Fibroblast of lung (primary cell): Measurements from ENCODE around the gene DNAL1. TPM values are rescaled to one million over a fixed set of nuclear protein-coding genes. Genes with fewer than 3 reads are reported as not detected.

Experiments
- DNase-seq, 2 donors: peaks; one replicate each; pipeline versions ENCODE4 v3.0.0 to v3.0.0-alpha.2; 2010; ENCODE audit warnings: low read depth in 2 of 2
- H2AFZ ChIP-seq: 2 replicates; pipeline ENCODE4 v1.5.1; 2012; ENCODE audit warnings: low read length, control low read depth, inconsistent platforms
- H3K27ac ChIP-seq: 2 replicates; pipeline ENCODE4 v1.5.1; 2011; ENCODE audit warnings: low read length, control low read depth; ENCODE audit not compliant: insufficient read depth
- H3K27me3 ChIP-seq: 2 replicates; pipeline ENCODE4 v1.5.1; 2011; ENCODE audit warnings: mild to moderate bottlenecking, low read length; ENCODE audit not compliant: control insufficient read depth, insufficient read depth
- H3K36me3 ChIP-seq: 2 replicates; pipeline ENCODE4 v1.5.1; 2011; ENCODE audit warnings: low read length; ENCODE audit not compliant: control insufficient read depth, insufficient read depth
- H3K4me1 ChIP-seq: 2 replicates; pipeline ENCODE4 v1.5.1; 2011; ENCODE audit warnings: low read length; ENCODE audit not compliant: control insufficient read depth, insufficient read depth; ENCODE audit errors: extremely low read depth
- H3K4me2 ChIP-seq: 2 replicates; pipeline ENCODE4 v1.5.1; 2011; ENCODE audit warnings: low read length, control low read depth; ENCODE audit not compliant: insufficient read depth; ENCODE audit errors: extremely low read depth
- H3K4me3 ChIP-seq, 4 experiments: fragments of 200-600 bp in 1 of 4; sonication (generic) in 1 of 4; replicated peaks in 1 of 4; 2 replicates each; pipeline ENCODE4 v1.5.1; 2011 to 2016; ENCODE audit warnings: low read length in 4 of 4, low read depth in 3 of 4, mild to moderate bottlenecking in 3 of 4, control low read depth in 2 of 4, inconsistent platforms in 1 of 4, mixed read lengths in 1 of 4; ENCODE audit not compliant: insufficient read depth in 1 of 4; ENCODE audit errors: control extremely low read depth in 1 of 4
- H3K79me2 ChIP-seq: 2 replicates; pipeline ENCODE4 v1.5.1; 2012; ENCODE audit warnings: mild to moderate bottlenecking, low read length, inconsistent platforms; ENCODE audit not compliant: control insufficient read depth, insufficient read depth
- H3K9ac ChIP-seq: 2 replicates; pipeline ENCODE4 v1.5.1; 2011; ENCODE audit warnings: mild to moderate bottlenecking, low read length, control low read depth; ENCODE audit not compliant: insufficient read depth
- H3K9me3 ChIP-seq: 2 replicates; pipeline ENCODE4 v1.5.1; 2012; ENCODE audit warnings: low read depth, low read length; ENCODE audit not compliant: control insufficient read depth, insufficient read depth
- H4K20me1 ChIP-seq: 2 replicates; pipeline ENCODE4 v1.5.1; 2011; ENCODE audit warnings: low read length; ENCODE audit not compliant: control insufficient read depth, insufficient read depth; ENCODE audit errors: extremely low read depth
- CTCF ChIP-seq, 2 donors: IDR thresholded peaks in 1 of 2; conservative IDR thresholded peaks in 1 of 2; 1 replicate in 1 of 2; 2 replicates in 1 of 2; pipeline ENCODE4 v1.5.1; 2011 to 2012; ENCODE audit warnings: low read length in 2 of 2, control low read depth in 1 of 2, inconsistent platforms in 1 of 2, low read depth in 1 of 2, mild to moderate bottlenecking in 1 of 2
- EZH2 ChIP-seq: IDR thresholded peaks from 2 replicates; pipeline ENCODE4 v1.5.1; 2012; ENCODE audit warnings: low read length, control low read depth, mild to moderate bottlenecking; ENCODE audit errors: missing control alignments
- polyA plus RNA-seq, 2 donors: library from polyadenylated mRNA; depleted of rRNA in 1 of 2; stranded (reverse) in 1 of 2; unstranded in 1 of 2; fragments of >200 nt; gene quantifications; 2 replicates each; pipeline ENCODE4 v1.2.1, GENCODE V29; 2011 to 2012; ENCODE audit warnings: missing spikeins in 1 of 2
- total RNA-seq: library from RNA; depleted of rRNA; stranded (reverse); fragments of >200 nt; gene quantifications from 2 replicates; pipeline ENCODE4 v1.2.1, GENCODE V29; 2014

DNAL1 gene
- total and polyA plus RNA-seq, 2 donors (not counting 1 experiment from before 2014, with no cell fraction given): 5.3 to 11.3 TPM

GRCh38 chr14:73750531-73750901 is 105.7 kb downstream of the DNAL1 start:
- Histone ChIP-seq H3K9me3 (no peaks in the 10 kb centered on the region), H3K36me3 (peaks cover 2% of the 10 kb centered on the region), H3K4me2 (no peak overlapping the region), H3K4me3 (no peak overlapping the region), H4K20me1 (peaks cover 2% of the 10 kb centered on the region), H3K27ac (no peak overlapping the region), H3K9ac (no peak overlapping the region), H3K79me2 (peaks cover 98% of the 10 kb centered on the region), H3K27me3 (no peaks in the 10 kb centered on the region), H3K4me1 (peaks cover 51% of the 10 kb centered on the region), H2AFZ (no peak overlapping the region)
- no peak for TF ChIP-seq CTCF (conservative IDR thresholded peaks at IDR 0.05 in 1 of 2, IDR thresholded peaks at IDR 0.05 in 1 of 2; ENCODE audit: low read depth in 1 of 2, low read length in 2 of 2)
- TF ChIP-seq EZH2: no peak
- no peak for DNase-seq

GRCh38 chr14:73751157-73751691 is 106.4 kb downstream of the DNAL1 start:
- no peak for TF ChIP-seq CTCF (conservative IDR thresholded peaks at IDR 0.05 in 1 of 2, IDR thresholded peaks at IDR 0.05 in 1 of 2; ENCODE audit: low read depth in 1 of 2, low read length in 2 of 2)
- TF ChIP-seq EZH2: no peak
- Histone ChIP-seq H3K4me2 (no peak overlapping the region), H3K27ac (no peak overlapping the region), H3K36me3 (peaks cover 2% of the 10 kb centered on the region), H4K20me1 (peaks cover 2% of the 10 kb centered on the region), H3K4me3 (no peak overlapping the region), H3K79me2 (peaks cover 98% of the 10 kb centered on the region), H3K27me3 (no peaks in the 10 kb centered on the region), H3K9ac (no peak overlapping the region), H2AFZ (no peak overlapping the region), H3K9me3 (no peaks in the 10 kb centered on the region), H3K4me1 (peaks cover 52% of the 10 kb centered on the region)
- DNase-seq: no peak

GRCh38 chr14:73752297-73752992 is 107.7 kb downstream of the DNAL1 start:
- H3K4me1 ChIP-seq: peaks cover 59% of the 10 kb centered on the region
- H4K20me1 ChIP-seq: peaks cover 2% of the 10 kb centered on the region
- no peak overlapping the region for H3K4me2 ChIP-seq
- H3K9me3 ChIP-seq: no peaks in the 10 kb centered on the region
- H2AFZ ChIP-seq: no peak overlapping the region
- no peaks in the 10 kb centered on the region for H3K36me3 ChIP-seq
- H3K27me3 ChIP-seq: no peaks in the 10 kb centered on the region
- DNase-seq: peak; percentile 80 to 82
- H3K79me2 ChIP-seq: peaks cover 98% of the 10 kb centered on the region
- no peak for TF ChIP-seq EZH2
- TF ChIP-seq CTCF (conservative IDR thresholded peaks at IDR 0.05 in 1 of 2, IDR thresholded peaks at IDR 0.05 in 1 of 2; ENCODE audit: low read depth in 1 of 2, low read length in 2 of 2): peak; percentile 34 to 55
- no peak overlapping the region for H3K9ac ChIP-seq
- H3K4me3 ChIP-seq: no peak overlapping the region
- H3K27ac ChIP-seq: peak overlapping the region; percentile 95

Other genes starting within 250 kb of the DNAL1 start
- 21.3 and 36.0 TPM in 2 replicates for gene NUMB, start 186.4 kb upstream of the DNAL1 start, total RNA-seq
- gene NUMB, start 186.4 kb upstream of the DNAL1 start, polyA plus RNA-seq: 107 and 151 TPM in 2 replicates
- 12.4 and 15.2 TPM in 2 replicates for gene RIOX1, start 154.1 kb upstream of the DNAL1 start, total RNA-seq
- gene RIOX1, start 154.1 kb upstream of the DNAL1 start, polyA plus RNA-seq: 5.6 and 8.2 TPM in 2 replicates
- gene ACOT1, start 107.8 kb upstream of the DNAL1 start, total RNA-seq: 2.3 and 5.4 TPM in 2 replicates
- gene ACOT1, start 107.8 kb upstream of the DNAL1 start, polyA plus RNA-seq: 7.6 and 16.6 TPM in 2 replicates
- under 0.01 and 0.17 TPM in 2 replicates for gene HEATR4, start 86.0 kb upstream of the DNAL1 start, total RNA-seq
- 0.01 and 0.02 TPM in 2 replicates for gene HEATR4, start 86.0 kb upstream of the DNAL1 start, polyA plus RNA-seq
- 21.3 and 27.1 TPM in 2 replicates for gene ACOT2, start 75.8 kb upstream of the DNAL1 start, total RNA-seq
- 23.2 and 39.1 TPM in 2 replicates for gene ACOT2, start 75.8 kb upstream of the DNAL1 start, polyA plus RNA-seq
- gene ACOT4, start 53.1 kb upstream of the DNAL1 start, total RNA-seq: 0.51 and 1.7 TPM in 2 replicates
- 0.14 and 0.17 TPM in 2 replicates for gene ACOT4, start 53.1 kb upstream of the DNAL1 start, polyA plus RNA-seq
- gene ACOT6, start 32.5 kb upstream of the DNAL1 start, total RNA-seq: not detected in 2 replicates
- not detected in 2 replicates for gene ACOT6, start 32.5 kb upstream of the DNAL1 start, polyA plus RNA-seq
- 11.6 and 19.5 TPM in 2 replicates for gene PNMA1, start 69.4 kb downstream of the DNAL1 start, total RNA-seq
- gene PNMA1, start 69.4 kb downstream of the DNAL1 start, polyA plus RNA-seq: 44.5 and 46.8 TPM in 2 replicates
- gene PTGR2, start 206.8 kb downstream of the DNAL1 start, total RNA-seq: 7.2 and 7.9 TPM in 2 replicates
- gene PTGR2, start 206.8 kb downstream of the DNAL1 start, polyA plus RNA-seq: 5.6 and 5.7 TPM in 2 replicates
- gene ZNF410, start 241.9 kb downstream of the DNAL1 start, total RNA-seq: 71.4 and 80.4 TPM in 2 replicates
- 45.7 and 46.5 TPM in 2 replicates for gene ZNF410, start 241.9 kb downstream of the DNAL1 start, polyA plus RNA-seq